VCaP (cell line): ENCODE results near the gene TLE2.
"Not testable (repeated sequence)": the region's sequence is repeated elsewhere in the genome, so short reads cannot be mapped to it uniquely, and the experiment has no call there.

Source experiments
- H3K27ac ChIP-seq: fragments of 450-650 bp; 2 replicates; pipeline ENCODE4 v1.5.1; 2017
- CTCF ChIP-seq: fragments of 450-650 bp; conservative IDR thresholded peaks from 2 replicates; pipeline ENCODE4 v1.5.1; 2017; ENCODE audit warnings: mild to moderate bottlenecking, moderate library complexity

The TLE2 gene

DNA sequence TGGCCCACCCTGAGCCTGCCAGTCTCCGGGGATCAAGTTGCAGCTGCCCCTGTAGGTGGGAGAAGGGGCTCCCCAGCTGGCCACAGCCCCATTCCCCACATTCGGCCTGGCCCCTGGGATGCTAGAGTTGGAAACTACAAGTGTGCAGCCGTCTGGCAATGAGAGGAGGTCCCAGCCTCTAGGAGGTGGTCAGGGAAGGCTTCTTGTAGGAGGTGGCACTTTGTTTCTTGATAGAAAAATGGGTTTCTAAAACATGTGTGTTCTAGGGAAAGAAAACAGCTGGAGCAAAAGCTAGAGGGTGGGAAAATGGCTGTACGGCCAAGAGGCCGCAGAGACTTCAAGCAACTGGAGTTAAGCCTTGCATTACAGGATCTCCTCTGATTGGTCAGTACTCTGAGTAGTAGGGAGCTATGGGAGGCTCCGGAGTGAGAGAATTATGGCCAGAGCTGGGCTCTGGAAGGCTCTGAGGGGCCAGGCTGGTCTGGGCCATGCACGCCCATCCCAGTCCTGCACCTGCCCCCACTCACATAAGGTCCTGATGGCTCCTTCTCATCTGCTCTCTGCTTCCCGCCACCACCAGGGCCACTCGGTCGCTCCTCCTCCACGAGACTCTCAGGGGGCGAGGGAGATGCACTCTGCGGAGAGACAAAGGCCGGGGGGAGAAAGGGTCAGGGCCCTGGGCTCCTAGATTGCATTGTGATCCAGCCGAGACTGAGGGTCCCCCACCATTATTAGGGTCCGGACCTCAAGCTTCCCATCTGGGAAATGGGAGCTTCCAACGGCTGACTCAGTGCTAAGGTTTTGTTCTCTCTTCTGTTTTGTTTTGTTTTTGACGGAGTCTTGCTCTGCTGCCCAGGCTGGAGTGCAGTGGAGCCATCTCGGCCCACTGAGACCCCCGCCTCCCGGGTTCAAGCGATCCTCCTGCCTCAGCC is 13.7 kb downstream of the TLE2 start:
- no peak for TF ChIP-seq CTCF
- no peak overlapping the region for H3K27ac ChIP-seq

GRCh38 chr19:3014135-3014534 is 14.9 kb downstream of the TLE2 start:
- no peak overlapping the region for H3K27ac ChIP-seq
- TF ChIP-seq CTCF = no peak

DNA sequence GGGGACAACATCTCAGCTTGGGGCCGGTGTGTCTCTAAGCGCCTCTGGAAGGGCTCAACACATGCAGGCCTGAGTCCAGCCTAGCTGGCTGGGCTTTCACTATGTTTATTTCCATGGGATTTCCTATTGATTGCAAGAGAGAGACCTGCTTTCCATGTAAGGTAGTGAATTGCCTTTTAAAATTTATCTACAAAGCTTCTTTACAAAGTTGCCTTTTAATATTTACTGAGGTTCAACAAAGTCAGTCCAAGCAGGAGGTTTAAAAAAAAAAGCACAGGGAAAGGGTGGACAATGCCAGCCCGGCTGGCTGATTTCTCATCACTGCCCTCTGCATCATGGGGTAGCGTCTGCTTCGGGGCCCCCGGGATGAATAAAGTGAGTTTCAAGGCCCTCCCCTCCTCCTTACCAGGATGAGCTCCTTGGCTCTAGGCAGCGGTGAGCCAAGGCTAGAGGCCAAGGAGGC is 15.8 kb downstream of the TLE2 start:
- H3K27ac ChIP-seq = no peak overlapping the region
- TF ChIP-seq CTCF = no peak

DNA sequence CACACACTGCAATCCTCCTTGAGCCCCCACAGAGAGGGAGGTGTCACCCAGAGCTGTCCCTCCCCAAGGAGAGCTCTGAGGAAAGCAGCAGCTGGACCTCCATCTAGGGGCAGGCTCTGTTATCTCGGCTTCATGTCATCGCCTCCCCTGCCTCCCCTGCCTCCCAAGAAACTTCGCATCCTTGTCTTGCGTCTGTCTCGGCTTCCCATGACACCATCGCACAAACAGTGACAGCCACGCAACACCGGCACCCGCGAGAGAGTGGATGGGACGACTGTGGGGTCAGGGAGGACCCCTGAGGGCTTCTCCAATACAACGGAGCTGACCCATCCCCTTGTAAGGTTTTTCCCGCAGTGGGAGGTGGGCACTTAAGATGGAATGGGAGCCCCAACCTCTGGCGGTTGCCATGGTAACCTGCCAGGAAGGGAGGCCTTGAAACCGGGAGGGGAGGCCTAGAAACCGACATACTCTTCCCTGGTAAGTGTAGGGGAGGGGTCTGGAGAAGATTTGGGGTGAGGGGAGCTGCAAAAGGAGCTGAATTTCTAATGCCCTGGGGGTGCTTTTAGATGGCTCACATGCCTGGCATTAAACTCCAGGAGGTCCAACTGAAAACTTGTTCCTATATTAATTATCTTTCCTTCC is 16.3 kb downstream of the TLE2 start:
- no peak for TF ChIP-seq CTCF
- H3K27ac ChIP-seq = no peak overlapping the region

- H3K27ac ChIP-seq = not testable (repeated sequence)
Measured at GRCh38 chr19:3012059-3012458, 17.0 kb downstream of the TLE2 start.

DNA sequence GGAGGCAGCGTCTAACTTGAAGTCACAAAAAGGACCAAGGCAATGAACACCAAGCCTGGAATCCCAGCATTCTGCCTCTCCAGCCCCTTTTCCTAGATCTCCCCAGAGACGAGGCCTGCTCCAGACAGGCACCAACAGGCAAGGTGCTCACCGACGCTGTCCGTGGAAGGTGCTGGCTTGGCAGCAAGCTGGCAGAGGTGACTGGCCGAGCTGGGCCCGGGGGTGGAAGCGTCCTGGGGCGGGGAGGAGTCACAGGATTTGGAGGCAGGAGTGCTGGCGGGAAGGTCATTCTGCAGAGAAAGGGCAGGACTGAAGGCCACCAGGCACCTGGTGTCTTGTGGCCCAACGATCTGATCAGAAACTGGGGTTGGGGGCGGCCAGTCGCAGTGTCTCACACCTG is 18.2 kb downstream of the TLE2 start:
- TF ChIP-seq CTCF = no peak
- no peak overlapping the region for H3K27ac ChIP-seq

- no peak overlapping the region for H3K27ac ChIP-seq
- TF ChIP-seq CTCF = no peak
Measured at GRCh38 chr19:3008994-3009393, 20.1 kb downstream of the TLE2 start.

DNA sequence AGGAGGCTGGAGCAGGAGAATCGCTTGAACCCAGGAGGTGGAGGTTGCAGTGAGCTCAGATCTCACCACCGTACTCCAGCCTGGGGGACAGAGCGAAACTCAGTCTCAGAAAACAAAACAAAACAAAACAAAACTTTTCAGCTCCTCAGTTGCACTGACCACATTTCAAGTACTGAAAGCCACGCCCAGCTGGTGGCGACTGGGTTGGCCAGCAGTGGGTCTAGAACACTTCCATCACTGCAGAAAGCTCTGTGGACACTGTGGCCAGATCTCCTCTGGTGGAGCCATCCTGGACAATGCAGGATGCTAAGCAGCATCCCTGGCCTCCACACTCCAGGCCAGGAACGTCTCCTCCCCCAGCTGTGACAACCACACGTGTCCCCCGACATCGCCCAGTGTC is 21.1 kb downstream of the TLE2 start:
- TF ChIP-seq CTCF = no peak
- no peak overlapping the region for H3K27ac ChIP-seq
